ENCODE data around the gene LIMS4. TPM values are rescaled to one million over a fixed set of nuclear protein-coding genes. Genes with fewer than 3 reads are reported as not detected.
"Not testable (repeated sequence)": the region's sequence is repeated elsewhere in the genome, so short reads cannot be mapped to it uniquely, and the experiment has no call there.

Gene LIMS4
- total RNA-seq, 4 donors from 2014 or later = 0.87 to 7.3 (median 3.6) TPM; not detected in 1

GRCh38 chr2:110468921-110469320 lies 3.7 kb downstream of the LIMS4 start:
- not testable (repeated sequence) for H3K9me3 ChIP-seq; H3K4me3 ChIP-seq; DNase-seq (ENCODE audit: low spot score in 2 of 2); H3K27ac ChIP-seq; H3K36me3 ChIP-seq; H3K27me3 ChIP-seq; H3K4me1 ChIP-seq
- WGBS, 2 donors = no CpG with 5 or more reads among the region's 7 CpGs

GRCh38 chr2:110465312-110465711 lies 7.3 kb downstream of the LIMS4 start:
- H3K36me3 ChIP-seq; H3K4me3 ChIP-seq; H3K9me3 ChIP-seq; DNase-seq (ENCODE audit: low spot score in 2 of 2); H3K27me3 ChIP-seq; H3K27ac ChIP-seq; H3K4me1 ChIP-seq: not testable (repeated sequence)
- WGBS, 2 donors = no CpG with 5 or more reads among the region's 8 CpGs

GRCh38 chr2:110462458-110462857 lies 10.2 kb downstream of the LIMS4 start:
- not testable (repeated sequence) for H3K4me3 ChIP-seq; H3K27me3 ChIP-seq; H3K4me1 ChIP-seq; DNase-seq (ENCODE audit: low spot score in 2 of 2); H3K36me3 ChIP-seq; H3K27ac ChIP-seq; H3K9me3 ChIP-seq
- no CpG with 5 or more reads among the region's 2 CpGs for WGBS, 2 donors

- H3K27me3 ChIP-seq; H3K9me3 ChIP-seq; DNase-seq (ENCODE audit: low spot score in 2 of 2); H3K4me3 ChIP-seq; H3K27ac ChIP-seq; H3K36me3 ChIP-seq; H3K4me1 ChIP-seq: not testable (repeated sequence)
These were observed 12.3 kb downstream of the LIMS4 start for GRCh38 chr2:110460318-110460717.

- not testable (repeated sequence) for H3K4me3 ChIP-seq; DNase-seq (ENCODE audit: low spot score in 2 of 2); H3K27ac ChIP-seq; H3K27me3 ChIP-seq; H3K36me3 ChIP-seq; H3K4me1 ChIP-seq; H3K9me3 ChIP-seq
- WGBS, 2 donors = no CpG with 5 or more reads among the region's 2 CpGs
These were observed 15.4 kb downstream of the LIMS4 start for GRCh38 chr2:110457214-110457590.

GRCh38 chr2:110456291-110457213 lies 16.1 kb downstream of the LIMS4 start:
- not testable (repeated sequence) for H3K27me3 ChIP-seq; H3K9me3 ChIP-seq; H3K4me1 ChIP-seq; H3K27ac ChIP-seq; DNase-seq (ENCODE audit: low spot score in 2 of 2); H3K36me3 ChIP-seq; H3K4me3 ChIP-seq
- WGBS, 2 donors = no CpG with 5 or more reads among the region's 16 CpGs

- not testable (repeated sequence) for H3K9me3 ChIP-seq; H3K4me3 ChIP-seq; H3K36me3 ChIP-seq; H3K4me1 ChIP-seq; H3K27ac ChIP-seq; H3K27me3 ChIP-seq; DNase-seq (ENCODE audit: low spot score in 2 of 2)
- WGBS, 2 donors = no CpG with 5 or more reads among the region's 6 CpGs
These were observed 17.4 kb downstream of the LIMS4 start for GRCh38 chr2:110455080-110455670.

- H3K4me3 ChIP-seq; H3K9me3 ChIP-seq; H3K4me1 ChIP-seq; H3K36me3 ChIP-seq; DNase-seq (ENCODE audit: low spot score in 2 of 2); H3K27me3 ChIP-seq; H3K27ac ChIP-seq: not testable (repeated sequence)
- no CpG with 5 or more reads among the region's 2 CpGs for WGBS, 2 donors
These were observed 21.7 kb downstream of the LIMS4 start for GRCh38 chr2:110450951-110451350.

GRCh38 chr2:110449127-110449947 lies 23.3 kb downstream of the LIMS4 start:
- not testable (repeated sequence) for H3K27ac ChIP-seq; H3K27me3 ChIP-seq; H3K4me3 ChIP-seq; H3K9me3 ChIP-seq; H3K4me1 ChIP-seq; H3K36me3 ChIP-seq; DNase-seq (ENCODE audit: low spot score in 2 of 2)
- no CpG with 5 or more reads among the region's 7 CpGs for WGBS, 2 donors

GRCh38 chr2:110446644-110447043 lies 26.0 kb downstream of the LIMS4 start:
- H3K4me3 ChIP-seq; H3K36me3 ChIP-seq; H3K4me1 ChIP-seq; H3K9me3 ChIP-seq; DNase-seq (ENCODE audit: low spot score in 2 of 2); H3K27me3 ChIP-seq; H3K27ac ChIP-seq: not testable (repeated sequence)
- WGBS, 2 donors = no CpG with 5 or more reads among the region's 2 CpGs

- H3K27me3 ChIP-seq; DNase-seq (ENCODE audit: low spot score in 2 of 2); H3K4me1 ChIP-seq; H3K36me3 ChIP-seq; H3K9me3 ChIP-seq; H3K4me3 ChIP-seq; H3K27ac ChIP-seq: not testable (repeated sequence)
- WGBS, 2 donors = no CpG with 5 or more reads among the region's 8 CpGs
These were observed 29.2 kb downstream of the LIMS4 start for GRCh38 chr2:110443305-110444005.

- H3K9me3 ChIP-seq; DNase-seq (ENCODE audit: low spot score in 2 of 2); H3K4me3 ChIP-seq; H3K27ac ChIP-seq; H3K36me3 ChIP-seq; H3K4me1 ChIP-seq; H3K27me3 ChIP-seq: not testable (repeated sequence)
- WGBS, 2 donors = no CpG with 5 or more reads among the region's 1 CpG
These were observed 30.7 kb downstream of the LIMS4 start for GRCh38 chr2:110441905-110442304.

- not testable (repeated sequence) for H3K9me3 ChIP-seq; H3K36me3 ChIP-seq; DNase-seq (ENCODE audit: low spot score in 2 of 2); H3K4me1 ChIP-seq; H3K27ac ChIP-seq; H3K4me3 ChIP-seq; H3K27me3 ChIP-seq
- WGBS, 2 donors = no CpG with 5 or more reads among the region's 6 CpGs
These were observed 38.1 kb downstream of the LIMS4 start for GRCh38 chr2:110434565-110434964.
